Measurements from ENCODE around the gene EIF4G1.
A peak's percentile ranks its signal among the peaks of the same experiment; 100 is the strongest.

Gene EIF4G1

DNA sequence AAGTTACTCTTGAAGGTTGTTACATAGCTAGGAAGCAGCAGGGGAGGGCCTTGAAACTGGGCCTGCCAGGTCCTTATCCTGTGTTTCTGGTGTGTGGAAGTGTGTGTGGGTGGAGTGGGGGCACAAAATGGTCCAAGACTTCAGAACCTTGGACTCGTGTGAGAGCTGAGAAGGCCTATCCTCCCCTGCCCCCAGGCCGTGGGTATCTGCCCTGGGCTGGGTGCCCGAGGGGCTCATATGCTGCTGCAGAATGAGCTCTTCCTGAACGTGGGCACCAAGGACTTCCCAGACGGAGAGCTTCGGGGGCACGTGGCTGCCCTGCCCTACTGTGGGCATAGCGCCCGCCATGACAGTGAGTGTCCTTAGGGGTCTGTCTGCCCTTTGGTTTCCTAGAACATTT is 69.9 kb downstream of the EIF4G1 start:
- no peak overlapping the region for H2AK5ac ChIP-seq (ENCODE audit: low read depth, low read length)
- H2BK12ac ChIP-seq (ENCODE audit: low read length): no peak overlapping the region
- no peak overlapping the region for H3K4me2 ChIP-seq (ENCODE audit: insufficient read depth, low read length, poor library complexity, severe bottlenecking)
- H2BK15ac ChIP-seq (ENCODE audit: low read length): no peak overlapping the region
- WGBS, 2 donors (ENCODE audit: extremely low coverage in 2 of 2, insufficient read length in 2 of 2, insufficient replicate concordance in 1 of 2): no CpG with 5 or more reads among the region's 9 CpGs
- H4K91ac ChIP-seq (ENCODE audit: low read depth, low read length, poor library complexity): no peak overlapping the region
- H3K4ac ChIP-seq (ENCODE audit: low read length): no peak overlapping the region
- no peak overlapping the region for H3K27ac ChIP-seq (replicated peaks; ENCODE audit: low read length)
- H3K9ac ChIP-seq (ENCODE audit: low read depth, low read length, poor library complexity): no peak overlapping the region
- H3K23ac ChIP-seq (ENCODE audit: low read depth, low read length, poor library complexity): no peak overlapping the region
- no peak overlapping the region for H2BK120ac ChIP-seq (ENCODE audit: low read depth, low read length)
- H2BK5ac ChIP-seq (ENCODE audit: low read length): no peak overlapping the region
- H3K4me1 ChIP-seq (ENCODE audit: control insufficient read depth in 2 of 2, insufficient read depth in 1 of 2, low read depth in 1 of 2, low read length in 2 of 2): peaks cover 6 to 10% of the 10 kb centered on the region in 2 donors
- H2AFZ ChIP-seq (ENCODE audit: low read length): no peak overlapping the region
- no peaks in the 10 kb centered on the region for H3K79me1 ChIP-seq (ENCODE audit: low read depth, low read length)
- no peak for DNase-seq (ENCODE audit: low spot score)
- no peak overlapping the region for H3K18ac ChIP-seq (ENCODE audit: low read length)
- H3K14ac ChIP-seq (ENCODE audit: low read length): no peak overlapping the region
- no peak overlapping the region for H3K4me3 ChIP-seq (ENCODE audit: low read length in 2 of 2)
- H3K27me3 ChIP-seq (ENCODE audit: control insufficient read depth in 3 of 3, insufficient read depth in 3 of 3, low read depth in 1 of 3, low read length in 3 of 3): peaks cover 8 to 19% (median 18%) of the 10 kb centered on the region in 3 experiments
- no peaks in the 10 kb centered on the region for H3K36me3 ChIP-seq (replicated peaks in 1 of 2; ENCODE audit: control insufficient read depth in 2 of 2, insufficient read depth in 2 of 2, low read length in 2 of 2)
- H4K8ac ChIP-seq (ENCODE audit: low read depth, low read length): no peak overlapping the region
- H3K9me3 ChIP-seq (replicated peaks in 1 of 2; ENCODE audit: control insufficient read depth in 2 of 2, insufficient read depth in 1 of 2, low read depth in 1 of 2, low read length in 2 of 2): no peaks in the 10 kb centered on the region

Small RNA genes lying within 50 kb of the gene (small RNA-seq; reads per million reads assigned to genes)
- 1,866 reads per million, percentile 99 among the genes with 10 or more reads in this experiment for gene SNORD66 (ENCODE audit: insufficient read depth)
